ENCODE results near the gene MVK.

The MVK gene

GRCh38 chr12:109573029-109573913, at the start of gene MVK, which contains the start of gene MMAB:
Gene MVK, plus strand, starts transcription at chr12:109573794. Its CDS starts 1,029 bp downstream, at chr12:109574823.
Gene MMAB, minus strand, starts transcription at chr12:109573504. Its CDS starts 24 bp downstream, at chr12:109573480.
- DNase-seq = peak; percentile 95 to 99

GRCh38 chr12:109524466-109525278, 48.9 kb upstream of the MVK start:
- no peak for DNase-seq

- DNase-seq = no peak
These were observed 48.4 kb upstream of the MVK start for GRCh38 chr12:109525279-109525585.

- DNase-seq = no peak
These were observed 46.0 kb upstream of the MVK start for GRCh38 chr12:109527489-109528123.

GRCh38 chr12:109529691-109530640, 43.6 kb upstream of the MVK start:
- no peak for DNase-seq

GRCh38 chr12:109531411-109531810, 42.2 kb upstream of the MVK start:
- DNase-seq = no peak

- no peak for DNase-seq
These were observed 40.7 kb upstream of the MVK start for GRCh38 chr12:109532721-109533486.

- DNase-seq = no peak
These were observed 40.2 kb upstream of the MVK start for GRCh38 chr12:109533487-109533740.

GRCh38 chr12:109534456-109534855, 39.1 kb upstream of the MVK start:
- DNase-seq = no peak

- no peak for DNase-seq
These were observed 38.2 kb upstream of the MVK start for GRCh38 chr12:109535231-109535862.

- DNase-seq = no peak
These were observed 37.7 kb upstream of the MVK start for GRCh38 chr12:109535863-109536250.

GRCh38 chr12:109537136-109537535, 36.5 kb upstream of the MVK start:
- no peak for DNase-seq

- no peak for DNase-seq
These were observed 35.3 kb upstream of the MVK start for GRCh38 chr12:109538191-109538863.

- DNase-seq = no peak
These were observed 34.1 kb upstream of the MVK start for GRCh38 chr12:109539508-109539907.

- DNase-seq = no peak
These were observed 32.8 kb upstream of the MVK start for GRCh38 chr12:109540526-109541412.

GRCh38 chr12:109541413-109541726, 32.2 kb upstream of the MVK start:
- no peak for DNase-seq

- no peak for DNase-seq
These were observed 31.6 kb upstream of the MVK start for GRCh38 chr12:109542014-109542413.

GRCh38 chr12:109542876-109543275, 30.7 kb upstream of the MVK start:
- DNase-seq = no peak

- DNase-seq = no peak
These were observed 28.6 kb upstream of the MVK start for GRCh38 chr12:109544955-109545531.

Data from SW 1271 (cell line).